Activated effector memory CD4-positive, alpha-beta T cell treated with Interleukin-2 at 50 U/mL for 16 hours (primary cell): ENCODE results near the gene EXOC6B.

Source experiments
- DNase-seq: peaks from one replicate; pipeline ENCODE4 v3.0.0-alpha.2; 2020

EXOC6B gene

GRCh38 chr2:72129681-72130340 is 696.0 kb downstream of the EXOC6B start:
- no peak for DNase-seq

GRCh38 chr2:72128843-72129227 is 697.0 kb downstream of the EXOC6B start:
- DNase-seq = no peak

DNA sequence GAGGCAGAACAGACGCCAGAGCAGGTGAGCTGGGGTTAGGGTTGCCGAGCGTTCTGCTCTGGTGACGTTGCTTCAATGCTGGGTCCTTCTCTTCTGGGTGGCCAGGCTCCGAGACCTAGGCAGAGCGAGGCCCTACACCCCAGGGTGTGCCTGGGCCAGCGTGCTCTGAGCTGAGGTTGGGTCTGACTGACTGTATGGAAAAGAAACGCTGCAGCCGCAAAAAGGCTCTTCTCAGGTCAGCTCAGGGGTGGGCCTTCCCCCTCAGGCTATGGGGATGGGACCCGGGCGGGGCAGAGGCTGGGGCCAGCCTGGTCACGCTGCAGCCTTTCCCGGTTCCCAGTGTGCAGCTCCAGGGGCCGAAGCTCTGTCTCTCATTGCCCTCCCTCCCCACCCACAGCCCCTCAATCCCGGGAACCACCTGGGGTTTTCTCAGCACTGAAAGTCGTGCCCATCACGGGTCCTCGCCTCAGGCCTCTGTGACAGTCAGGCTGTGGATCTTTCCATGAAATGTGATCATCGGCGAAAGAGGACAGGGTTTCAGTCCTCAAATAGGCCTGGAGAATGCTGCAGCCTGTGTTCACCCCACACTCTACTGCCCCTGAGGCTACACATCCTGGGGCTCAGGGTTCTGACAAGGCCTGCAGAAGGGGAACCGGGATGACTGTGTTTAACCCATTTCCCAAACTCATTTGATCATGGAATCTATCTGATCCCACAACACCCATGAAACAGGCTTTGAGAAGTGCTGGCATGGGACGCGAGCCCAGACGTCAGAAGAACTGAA is 697.6 kb downstream of the EXOC6B start:
- DNase-seq = no peak

DNA sequence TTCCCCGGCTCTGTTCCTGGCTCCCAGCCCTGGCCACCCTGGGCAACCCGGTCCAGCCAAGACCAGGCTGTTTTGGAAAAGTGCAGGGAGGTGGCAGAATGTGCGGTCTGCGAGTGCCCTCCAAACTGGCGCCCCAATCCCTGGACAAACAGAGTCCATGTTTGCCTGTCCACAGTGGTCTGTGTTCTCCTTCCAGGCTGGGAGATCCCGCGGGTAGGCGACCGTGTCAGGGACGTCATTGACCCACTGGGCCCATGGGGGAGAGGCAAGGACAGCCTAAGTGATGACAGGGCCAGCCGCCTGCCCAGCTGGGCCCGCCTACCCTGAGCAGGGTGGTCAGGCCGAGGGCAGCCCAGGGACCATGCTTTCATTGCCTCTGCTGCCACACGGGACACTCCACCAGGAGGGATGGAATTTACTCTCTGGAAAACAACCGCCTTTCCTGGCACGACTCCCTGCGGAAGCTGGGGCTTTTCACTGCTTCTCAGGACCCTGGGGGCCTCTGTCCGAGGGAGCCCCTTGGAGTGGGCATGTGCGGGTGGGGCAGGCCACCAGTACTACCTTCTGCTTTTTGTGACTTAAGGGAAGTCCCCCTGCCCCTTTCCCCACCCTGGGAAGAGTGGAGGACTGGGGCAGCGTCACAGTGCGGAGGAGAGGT is 698.3 kb downstream of the EXOC6B start:
- no peak for DNase-seq

GRCh38 chr2:72126186-72127100 is 699.4 kb downstream of the EXOC6B start:
- no peak for DNase-seq
